B cell (primary cell): ENCODE data around the gene YPEL4.

Experiments
- CTCF ChIP-seq: fragments of 200-600 bp; IDR thresholded peaks from one replicate; pipeline ENCODE4 v1.8.0; 2022; ENCODE audit warnings: antibody characterized with exemption, mild to moderate bottlenecking
- EZH2 ChIP-seq: IDR thresholded peaks from 2 replicates; pipeline ENCODE4 v1.6.1; 2012; ENCODE audit warnings: borderline replicate concordance, low read depth, mild to moderate bottlenecking, moderate library complexity, low read length; ENCODE audit not compliant: insufficient read depth, poor library complexity, severe bottlenecking

GRCh38 chr11:57649826-57650738 lies at the start of gene YPEL4:
- TF ChIP-seq CTCF: no peak
- TF ChIP-seq EZH2: no peak
